Measurements from ENCODE around the gene CFAP100. TPM values are rescaled to one million over a fixed set of nuclear protein-coding genes. Genes with fewer than 3 reads are reported as not detected.

CFAP100 gene
- total RNA-seq, 4 donors from 2014 or later: not detected

DNA sequence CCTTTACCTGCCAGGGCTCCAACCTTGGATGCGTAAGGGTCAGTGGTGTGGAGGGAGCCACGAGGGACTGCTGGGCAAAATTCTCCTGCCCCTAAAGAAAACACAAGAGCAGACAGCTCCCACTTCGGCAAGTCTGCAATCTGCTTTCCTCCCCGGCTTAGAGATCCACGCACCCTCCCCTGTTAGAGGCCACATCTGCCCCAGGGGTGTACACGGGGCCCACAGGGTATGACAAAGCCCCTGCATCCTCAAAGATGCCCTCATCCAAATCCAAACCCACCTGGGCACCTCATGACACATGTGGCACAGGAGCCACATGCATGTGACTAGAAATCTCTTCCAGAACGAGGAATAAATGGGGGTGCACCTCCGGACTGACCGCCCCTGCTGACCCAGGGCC is 55.5 kb downstream of the CFAP100 start:
- intact Hi-C loops (cut with DNase I): no loop called here
- H3K4me3 ChIP-seq (replicated peaks in 1 of 3): no peak overlapping the region
- no peaks in the 10 kb centered on the region for H3K27me3 ChIP-seq
- no peak for TF ChIP-seq POLR2A (IDR thresholded peaks at IDR 0.05)
- TF ChIP-seq, protein P1, sequence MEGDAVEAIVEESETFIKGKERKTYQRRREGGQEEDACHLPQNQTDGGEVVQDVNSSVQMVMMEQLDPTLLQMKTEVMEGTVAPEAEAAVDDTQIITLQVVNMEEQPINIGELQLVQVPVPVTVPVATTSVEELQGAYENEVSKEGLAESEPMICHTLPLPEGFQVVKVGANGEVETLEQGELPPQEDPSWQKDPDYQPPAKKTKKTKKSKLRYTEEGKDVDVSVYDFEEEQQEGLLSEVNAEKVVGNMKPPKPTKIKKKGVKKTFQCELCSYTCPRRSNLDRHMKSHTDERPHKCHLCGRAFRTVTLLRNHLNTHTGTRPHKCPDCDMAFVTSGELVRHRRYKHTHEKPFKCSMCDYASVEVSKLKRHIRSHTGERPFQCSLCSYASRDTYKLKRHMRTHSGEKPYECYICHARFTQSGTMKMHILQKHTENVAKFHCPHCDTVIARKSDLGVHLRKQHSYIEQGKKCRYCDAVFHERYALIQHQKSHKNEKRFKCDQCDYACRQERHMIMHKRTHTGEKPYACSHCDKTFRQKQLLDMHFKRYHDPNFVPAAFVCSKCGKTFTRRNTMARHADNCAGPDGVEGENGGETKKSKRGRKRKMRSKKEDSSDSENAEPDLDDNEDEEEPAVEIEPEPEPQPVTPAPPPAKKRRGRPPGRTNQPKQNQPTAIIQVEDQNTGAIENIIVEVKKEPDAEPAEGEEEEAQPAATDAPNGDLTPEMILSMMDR (IDR thresholded peaks at IDR 0.05): no peak
- DNase-seq: no peak
- 82 to 84% methylated on average over 9 of the region's 9 CpGs for WGBS, 2 donors
- peaks cover 14 to 24% of the 10 kb centered on the region in 2 donors for H3K36me3 ChIP-seq
- no peaks in the 10 kb centered on the region for H3K9me3 ChIP-seq
- no peak overlapping the region for H3K27ac ChIP-seq
- no peaks in the 10 kb centered on the region for H3K4me1 ChIP-seq

DNA sequence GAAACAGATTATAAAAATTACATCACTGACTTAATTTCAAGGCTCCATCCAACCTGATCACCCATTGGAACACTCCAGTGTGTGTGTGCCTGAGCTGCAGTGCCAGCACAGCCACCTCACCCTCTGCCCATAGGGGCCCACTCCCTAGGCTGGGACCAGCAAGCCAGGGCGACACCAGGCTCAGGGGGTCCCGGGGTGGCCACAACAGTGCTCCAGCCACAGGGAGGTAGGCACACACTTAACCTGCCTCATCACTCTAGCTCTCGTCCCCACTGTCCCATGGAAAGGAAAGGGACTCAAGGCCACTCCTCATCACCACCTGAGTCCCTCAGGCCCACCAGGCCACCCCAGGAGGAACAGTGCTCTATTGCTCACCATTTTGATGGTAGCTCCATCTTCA is 56.0 kb downstream of the CFAP100 start:
- Histone ChIP-seq H3K27ac (no peak overlapping the region), H3K9me3 (no peaks in the 10 kb centered on the region), H3K36me3 (peaks cover 14 to 24% of the 10 kb centered on the region in 2 donors), H3K4me1 (no peaks in the 10 kb centered on the region), H3K4me3 (replicated peaks in 1 of 3) (no peak overlapping the region), H3K27me3 (no peaks in the 10 kb centered on the region)
- TF ChIP-seq, protein P1 (IDR thresholded peaks at IDR 0.05): no peak
- no peak for TF ChIP-seq POLR2A (IDR thresholded peaks at IDR 0.05)
- WGBS, 2 donors: 96 to 97% methylated on average over 3 of the region's 3 CpGs
- intact Hi-C loops (cut with DNase I): no loop called here
- DNase-seq: no peak

DNA sequence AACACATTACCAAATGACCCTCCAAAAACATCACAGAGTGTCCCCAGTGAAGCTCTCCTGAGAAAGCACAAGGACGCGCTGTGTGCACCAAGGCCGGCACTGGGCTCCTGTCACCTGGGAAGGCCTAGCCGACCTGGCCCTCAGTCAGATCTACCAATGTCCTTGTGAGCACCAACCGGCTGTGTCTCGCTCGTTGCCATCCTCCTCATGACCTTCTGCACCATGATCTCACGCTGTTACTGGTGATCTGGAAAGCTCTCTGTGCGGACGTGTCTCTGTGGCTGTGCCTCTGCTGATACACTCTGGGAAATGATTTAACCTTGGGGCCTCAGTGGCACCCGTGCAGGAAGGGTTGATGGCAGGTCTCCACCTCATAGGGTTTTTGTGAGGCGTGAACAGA is 56.8 kb downstream of the CFAP100 start:
- intact Hi-C loops (cut with DNase I): no loop called here
- H3K27ac ChIP-seq: no peak overlapping the region
- WGBS, 2 donors: 93 to 95% methylated on average over 12 of the region's 12 CpGs
- no peak for DNase-seq
- TF ChIP-seq, protein P1 (IDR thresholded peaks at IDR 0.05): no peak
- no peak for TF ChIP-seq POLR2A (IDR thresholded peaks at IDR 0.05)
- no peaks in the 10 kb centered on the region for H3K27me3 ChIP-seq
- no peaks in the 10 kb centered on the region for H3K4me1 ChIP-seq
- H3K9me3 ChIP-seq: no peaks in the 10 kb centered on the region
- H3K4me3 ChIP-seq (replicated peaks in 1 of 3): no peak overlapping the region
- peaks cover 14 to 24% of the 10 kb centered on the region in 2 donors for H3K36me3 ChIP-seq

DNA sequence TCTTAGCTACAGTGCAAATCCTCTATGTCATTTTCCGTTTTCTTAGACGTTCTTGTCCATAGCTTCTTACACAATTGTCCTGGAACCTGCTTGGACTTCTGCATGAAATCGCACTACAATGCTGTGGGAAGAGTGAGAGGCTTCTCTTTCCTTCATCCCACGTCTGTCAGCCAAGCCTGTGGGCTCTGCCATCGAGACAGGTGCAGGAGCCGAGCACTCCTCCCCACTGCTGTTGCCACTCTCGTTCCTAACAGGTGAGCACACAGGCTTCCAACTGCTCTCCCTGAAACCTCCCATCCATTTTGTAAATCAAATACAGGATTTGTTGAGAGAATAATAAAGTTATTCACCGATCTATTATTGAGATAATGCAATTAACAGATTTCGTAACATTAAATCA is 57.5 kb downstream of the CFAP100 start:
- Histone ChIP-seq H3K9me3 (no peaks in the 10 kb centered on the region), H3K4me1 (no peaks in the 10 kb centered on the region), H3K27me3 (no peaks in the 10 kb centered on the region), H3K4me3 (replicated peaks in 1 of 3) (no peak overlapping the region), H3K27ac (no peak overlapping the region), H3K36me3 (peaks cover 17 to 29% of the 10 kb centered on the region in 2 donors)
- 93% methylated on average over 9 of the region's 9 CpGs for WGBS, 2 donors
- TF ChIP-seq POLR2A (IDR thresholded peaks at IDR 0.05): no peak
- no peak for DNase-seq
- intact Hi-C loops (cut with DNase I): no loop called here

DNA sequence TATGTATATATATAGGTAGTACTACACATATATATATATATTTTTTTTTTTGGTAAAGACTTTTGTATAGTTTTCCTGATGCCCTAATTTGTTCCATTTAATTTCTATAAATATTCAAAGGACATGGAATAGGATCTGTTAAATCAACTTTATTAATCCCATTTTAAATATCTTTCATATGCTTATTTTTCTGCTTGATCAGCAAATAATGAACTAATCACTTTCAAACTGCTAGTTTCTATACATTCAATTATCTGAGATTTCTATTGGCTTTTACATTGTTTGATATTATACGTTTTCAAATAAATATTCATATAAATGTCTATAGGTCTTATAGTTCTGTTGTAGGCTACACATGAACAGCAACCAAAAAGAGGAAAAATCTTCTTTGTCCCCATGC is 59.3 kb downstream of the CFAP100 start:
- TF ChIP-seq, protein P1 (IDR thresholded peaks at IDR 0.05): no peak
- no peak for TF ChIP-seq POLR2A (IDR thresholded peaks at IDR 0.05)
- H3K4me3 ChIP-seq (replicated peaks in 1 of 3): no peak overlapping the region
- intact Hi-C loops (cut with DNase I): no loop called here
- 87 to 95% methylated on average over 1 of the region's 1 CpG for WGBS, 2 donors
- no peaks in the 10 kb centered on the region for H3K4me1 ChIP-seq
- H3K27me3 ChIP-seq: no peaks in the 10 kb centered on the region
- DNase-seq: no peak
- H3K9me3 ChIP-seq: no peaks in the 10 kb centered on the region
- H3K27ac ChIP-seq: no peak overlapping the region
- peaks cover 23 to 29% of the 10 kb centered on the region in 2 donors for H3K36me3 ChIP-seq

All from thyroid gland (tissue), 4 donors.